Activated CD4-positive, alpha-beta T cell treated with anti-CD3 and anti-CD28 coated beads, Interleukin-2, Interleukin-6, amounts not matched to agents 100 ng/mL and 50 ng/mL, durations not matched to agents 16 hours and 8 hours (primary cell): ENCODE data around the gene ZNF648.
A peak's percentile ranks its signal among the peaks of the same experiment; 100 is the strongest.
"Not testable (repeated sequence)": the region's sequence is repeated elsewhere in the genome, so short reads cannot be mapped to it uniquely, and the experiment has no call there.

ENCODE experiments used
- DNase-seq: peaks from one replicate; pipeline ENCODE4 v3.0.0-alpha.2; 2020

The ZNF648 gene, protein sequence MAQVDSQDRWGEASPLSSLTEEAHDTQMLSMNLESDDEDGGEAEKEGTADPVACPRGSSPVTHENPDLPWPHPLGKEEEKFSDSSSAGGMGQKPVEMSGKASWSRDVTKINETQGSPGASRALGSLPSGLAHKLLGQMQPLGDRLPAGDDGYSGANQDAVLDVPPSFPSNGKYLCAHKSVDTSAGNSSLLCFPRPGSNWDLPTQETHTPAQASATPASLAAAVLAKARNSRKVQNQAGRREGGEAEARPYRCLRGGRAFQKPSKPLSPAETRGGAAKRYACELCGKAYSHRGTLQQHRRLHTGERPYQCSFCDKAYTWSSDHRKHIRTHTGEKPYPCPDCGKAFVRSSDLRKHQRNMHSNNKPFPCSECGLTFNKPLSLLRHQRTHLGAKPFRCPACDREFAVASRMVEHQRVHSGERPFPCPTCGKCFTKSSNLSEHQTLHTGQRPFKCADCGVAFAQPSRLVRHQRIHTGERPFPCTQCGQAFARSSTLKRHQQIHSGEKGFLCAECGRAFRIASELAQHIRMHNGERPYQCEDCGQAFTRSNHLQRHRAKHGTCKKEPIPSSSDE

DNA sequence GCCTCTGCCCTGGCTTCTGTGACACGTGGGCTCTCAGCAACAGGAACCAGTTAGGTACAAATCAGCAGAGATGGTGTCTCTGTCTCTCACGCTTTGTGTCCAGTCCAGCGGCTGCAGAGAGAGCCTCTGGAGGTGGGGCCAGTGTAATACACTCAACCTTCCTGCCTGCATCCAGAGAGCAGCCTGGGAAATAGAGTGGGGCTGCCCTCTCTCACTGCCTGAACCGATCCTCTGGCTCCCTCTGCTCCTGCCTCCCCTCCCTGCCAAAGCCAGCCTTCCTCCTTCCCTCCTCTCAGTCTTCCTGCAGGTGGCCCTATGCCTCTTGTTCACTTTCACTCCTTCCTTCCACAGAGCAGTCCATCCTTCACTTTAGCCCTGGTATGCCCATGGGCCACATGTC lies at the start of gene ZNF648:
Gene ZNF648, minus strand, starts transcription at position 119 of the 400 bp plus-strand sequence. CDS start 3,702 bp downstream, outside the sequence.
- DNase-seq, result no peak

DNA sequence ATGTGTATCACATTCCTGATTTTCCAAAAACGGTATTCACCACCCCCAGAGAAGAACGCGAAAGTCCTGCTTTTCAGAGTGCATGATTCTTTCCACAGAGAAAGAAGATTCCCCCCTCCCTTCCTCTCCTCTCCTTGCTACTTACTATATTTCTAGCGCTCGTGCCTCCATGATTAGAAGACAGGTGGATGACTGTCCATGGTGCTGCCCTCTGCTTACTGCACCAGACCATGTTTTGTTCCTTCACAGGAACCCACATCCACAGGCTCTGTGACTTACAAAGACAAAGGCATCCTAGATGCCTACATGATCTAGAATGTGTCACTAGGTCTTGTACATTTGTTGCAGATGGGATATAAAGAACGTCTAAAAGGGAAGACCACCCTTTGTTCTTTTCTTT lies 49.1 kb upstream of the ZNF648 start:
- DNase-seq, result no peak

DNA sequence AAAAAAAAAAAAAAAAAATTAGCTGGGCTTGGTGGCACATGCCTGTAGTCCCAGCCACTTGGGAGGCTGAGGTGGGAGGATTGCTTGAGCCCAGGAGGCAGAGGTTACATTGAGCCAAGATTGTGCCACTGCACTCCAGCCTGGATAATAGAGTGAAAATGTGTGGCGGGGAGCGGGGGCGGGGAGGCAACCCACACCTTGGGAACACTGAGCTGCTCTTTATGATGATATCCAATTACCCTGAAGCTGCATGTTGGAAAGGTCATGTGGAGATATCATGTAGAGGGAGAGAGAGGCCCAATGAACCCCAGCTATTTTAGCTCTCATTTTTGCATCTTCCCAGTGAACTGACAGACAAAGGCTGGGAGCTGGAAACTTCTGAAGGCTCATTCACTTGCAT lies 48.3 kb upstream of the ZNF648 start:
- no peak for DNase-seq

DNA sequence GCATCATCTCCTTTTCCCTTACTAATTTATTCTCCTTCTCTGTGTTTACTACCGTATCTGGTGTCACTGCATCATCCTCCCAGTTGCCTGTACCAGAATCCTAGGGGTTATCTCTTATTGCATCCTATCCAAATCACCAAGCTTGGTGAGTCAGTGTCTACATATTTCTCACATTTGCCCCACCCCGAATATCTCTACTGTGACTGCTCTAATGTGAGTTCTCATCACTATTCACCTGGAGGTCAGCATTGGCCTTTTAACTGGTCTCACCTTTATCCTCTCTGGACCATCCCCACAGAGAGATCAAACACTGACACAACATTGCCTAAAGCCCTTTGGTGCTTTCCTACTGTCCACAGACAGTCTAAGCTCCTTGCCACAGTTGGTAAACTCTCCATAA lies 45.7 kb upstream of the ZNF648 start:
- no peak for DNase-seq

DNA sequence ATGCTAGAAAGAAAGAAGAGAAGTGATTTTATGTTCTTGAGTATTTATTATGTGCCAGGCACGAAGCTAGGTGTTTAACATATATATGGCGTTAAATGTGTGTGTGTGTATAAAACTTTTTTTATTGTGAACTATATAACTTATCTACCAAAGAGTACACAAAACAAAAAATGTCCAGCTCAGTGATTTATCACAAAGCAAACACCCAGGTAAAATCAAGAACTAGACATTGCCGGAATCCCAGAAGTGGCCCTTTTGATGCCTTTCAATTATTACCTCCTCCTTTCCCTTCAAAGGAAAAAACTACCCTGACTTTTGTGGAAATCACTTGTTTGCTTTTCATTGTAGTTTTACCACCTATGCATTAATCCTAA lies 40.5 kb upstream of the ZNF648 start:
- DNase-seq, result no peak

DNA sequence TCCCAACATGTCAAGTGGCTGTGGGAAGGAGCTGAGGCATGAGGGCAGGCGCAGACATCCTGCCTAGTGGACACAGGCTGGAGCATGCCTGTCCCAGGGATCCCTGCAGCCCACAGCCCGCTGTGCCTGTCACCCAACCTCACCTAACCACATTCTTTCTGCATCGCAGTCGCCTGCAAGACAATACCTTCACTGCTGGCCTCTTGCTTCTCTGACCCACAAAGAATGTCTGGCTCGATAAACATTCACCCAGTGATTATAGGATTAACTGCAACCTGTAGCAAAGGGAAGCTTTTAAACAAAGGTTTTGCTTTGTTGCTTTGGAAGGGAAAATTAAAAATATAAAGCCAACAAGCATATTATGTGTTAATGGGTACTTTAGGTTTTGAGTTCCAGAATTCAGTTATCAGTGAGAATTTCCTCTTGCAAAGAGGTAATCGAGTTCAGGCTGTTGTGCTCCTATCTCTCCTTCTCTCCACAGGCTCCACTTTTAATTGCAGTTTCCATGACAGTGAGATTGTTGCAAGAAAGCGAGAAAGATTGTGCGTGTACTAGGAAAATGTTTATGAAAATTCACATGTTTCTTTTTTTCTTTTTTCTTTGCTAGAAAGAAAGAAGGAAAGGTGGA lies 40.0 kb upstream of the ZNF648 start:
- DNase-seq, result no peak

DNA sequence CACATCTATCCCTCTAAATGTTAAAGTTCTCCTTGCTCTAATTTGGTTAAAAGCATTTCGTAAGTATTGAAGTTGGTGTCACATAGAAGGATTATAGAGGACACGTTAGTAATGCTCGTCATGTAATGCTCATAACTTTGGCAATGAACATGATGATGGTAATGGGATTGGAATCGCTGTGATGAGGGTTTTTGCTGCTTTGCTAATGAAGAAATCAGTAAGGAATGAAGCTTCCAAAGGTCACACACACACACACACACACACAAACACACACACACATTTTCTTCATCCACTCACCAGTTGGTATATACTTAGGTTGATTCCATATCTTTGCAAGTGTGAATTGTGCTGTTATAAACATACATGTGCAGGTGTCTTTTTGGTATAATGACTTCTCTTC lies 36.8 kb upstream of the ZNF648 start:
- DNase-seq, result no peak

DNA sequence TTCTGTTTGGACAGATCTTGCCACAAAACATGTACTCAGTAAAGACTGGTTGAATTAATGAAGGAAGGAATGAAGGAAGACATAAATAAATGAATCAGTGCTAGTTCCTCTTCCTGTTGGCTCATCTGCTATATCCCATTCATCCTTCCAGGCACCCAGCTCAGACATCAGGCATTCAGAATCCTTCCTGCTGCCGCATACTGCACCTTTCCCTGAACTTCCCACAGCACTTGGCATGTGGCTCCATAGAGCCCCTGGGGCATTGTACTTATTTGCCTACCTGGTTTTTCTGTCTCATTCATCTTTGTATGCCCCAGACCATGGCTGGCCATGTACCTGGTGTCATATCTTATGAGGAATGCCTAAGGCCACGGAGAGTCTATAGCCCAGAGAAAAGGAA lies 34.4 kb upstream of the ZNF648 start:
- DNase-seq, result no peak

DNA sequence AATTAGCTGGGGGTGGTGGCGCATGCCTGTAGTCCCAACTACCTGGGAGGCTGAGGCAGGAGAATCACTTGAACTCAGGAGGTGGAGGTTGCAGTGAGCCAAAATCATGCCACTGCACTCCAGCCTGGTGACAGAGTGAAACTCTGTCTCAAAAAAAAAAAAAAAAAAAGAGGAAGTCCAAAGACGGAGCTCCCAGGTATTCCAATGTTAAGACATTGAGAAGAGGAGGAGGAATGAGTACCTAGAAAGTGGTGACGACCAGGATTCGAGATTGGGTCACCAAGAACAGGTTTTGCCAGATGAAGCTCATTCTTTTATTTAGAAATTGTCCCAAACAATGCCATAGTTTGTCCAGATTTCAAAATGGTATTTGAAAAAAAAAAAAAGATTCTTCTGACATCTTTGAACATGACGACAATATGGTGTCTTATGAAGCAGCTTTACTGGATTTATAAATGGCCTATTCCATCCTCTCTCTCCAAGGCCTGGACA lies 33.0 kb upstream of the ZNF648 start:
- DNase-seq, result not testable (repeated sequence)

DNA sequence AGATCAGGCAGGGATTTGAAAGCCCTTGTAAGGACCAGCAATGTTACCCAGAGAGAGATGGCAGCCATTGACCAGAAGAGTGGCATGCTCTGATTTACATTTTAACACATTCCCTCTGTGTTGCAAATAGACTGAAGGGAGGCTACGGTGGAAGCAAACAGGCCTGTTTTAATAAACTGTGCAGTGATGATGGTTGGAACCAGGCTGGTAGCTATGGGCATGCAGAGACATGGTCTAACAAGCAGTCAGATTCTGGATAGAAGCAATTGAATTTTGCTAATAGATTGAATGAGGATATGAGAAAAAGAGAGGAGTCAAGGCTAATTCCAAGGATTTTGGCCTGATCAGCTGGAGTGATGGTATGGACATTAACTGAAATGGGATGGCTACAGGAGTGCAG lies 32.3 kb upstream of the ZNF648 start:
- DNase-seq, result no peak

DNA sequence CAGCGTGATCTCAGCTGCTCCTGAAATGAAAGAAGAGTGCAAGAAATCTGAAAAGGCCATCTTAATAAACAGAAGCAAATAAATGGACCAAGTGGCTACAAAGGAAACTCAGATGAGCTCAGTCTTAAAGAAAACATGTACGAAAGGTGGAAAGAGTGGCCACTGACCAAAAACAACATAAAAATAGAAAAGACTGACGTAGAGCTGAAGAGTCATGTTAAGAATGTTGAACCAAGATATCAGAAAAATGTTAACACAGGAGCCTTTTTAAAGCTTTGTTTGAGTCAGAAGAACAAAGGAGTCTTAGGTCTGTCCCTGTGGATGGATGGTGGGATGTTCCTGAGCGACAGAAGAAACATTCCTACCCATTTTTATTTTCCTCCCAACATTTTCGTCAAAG lies 30.8 kb upstream of the ZNF648 start:
- no peak for DNase-seq

DNA sequence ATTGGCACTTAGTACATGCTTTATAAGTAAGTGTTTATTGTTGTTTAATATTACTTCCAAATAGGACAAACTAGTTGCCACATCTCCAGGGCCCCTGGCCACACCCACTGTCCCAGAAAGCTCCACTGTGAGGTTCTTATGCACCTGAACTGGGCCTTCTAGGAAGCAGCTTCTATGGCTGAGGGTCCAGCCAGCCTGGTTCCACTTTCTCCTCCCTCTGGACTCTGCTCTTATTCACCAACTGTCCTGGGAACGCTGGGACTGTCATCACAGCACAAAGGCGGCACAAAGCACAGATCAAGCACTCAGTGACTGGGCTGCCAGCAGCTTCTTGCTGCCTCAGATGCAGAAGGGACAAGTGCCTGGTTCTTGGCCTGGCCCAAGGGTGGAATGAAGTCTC lies 29.6 kb upstream of the ZNF648 start:
- no peak for DNase-seq

DNA sequence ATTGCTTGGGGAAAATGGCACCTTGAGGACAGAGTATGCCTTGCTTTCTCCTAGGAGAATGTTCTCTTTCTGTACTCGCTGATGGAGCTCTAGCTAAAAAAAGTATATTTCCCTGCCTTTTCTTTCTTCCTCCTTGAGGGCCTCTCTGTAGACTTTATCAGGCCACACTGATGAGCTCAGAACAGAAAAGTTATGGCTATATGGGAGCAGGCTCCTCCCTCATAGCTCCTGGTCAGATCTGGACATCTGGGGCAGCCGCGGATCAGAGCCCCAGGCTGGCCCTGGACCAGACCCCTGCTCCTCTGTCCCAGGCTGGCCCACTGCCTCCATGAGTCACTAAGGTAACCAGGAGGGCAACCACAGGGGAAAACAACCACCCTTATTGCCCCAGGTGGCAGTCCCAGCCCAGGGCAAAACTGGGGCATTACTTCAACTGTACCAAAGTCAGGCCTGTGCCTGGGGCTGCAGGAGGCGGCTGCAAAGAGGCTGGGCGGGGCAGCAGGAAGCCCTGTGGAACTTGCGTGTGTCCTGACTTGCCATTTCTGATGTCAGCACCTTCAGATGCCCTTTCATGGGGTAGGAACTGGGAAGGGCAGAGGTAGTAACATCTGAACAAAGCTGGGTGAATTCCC lies 26.3 kb upstream of the ZNF648 start:
- DNase-seq, result peak; percentile 3

DNA sequence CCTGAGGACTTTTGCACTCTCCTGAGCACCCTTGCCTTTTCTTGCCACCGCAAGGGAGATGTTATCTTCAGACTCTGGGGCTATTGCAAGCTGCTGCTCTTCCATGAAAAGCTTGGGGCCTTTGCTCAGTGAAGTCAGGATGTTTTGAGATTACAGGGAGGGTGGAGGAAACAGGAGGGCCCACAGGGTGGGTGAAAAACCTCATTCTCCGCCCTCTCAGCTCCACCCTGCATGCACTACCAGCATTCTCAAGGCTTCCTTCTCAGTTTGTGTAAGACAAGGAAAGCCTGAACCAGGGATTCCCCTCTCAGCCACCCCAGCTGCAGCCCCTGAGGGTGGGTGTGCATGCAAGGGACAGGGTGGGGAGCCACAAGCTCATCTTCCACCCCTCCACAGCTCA lies 25.8 kb upstream of the ZNF648 start:
- DNase-seq, result peak; percentile 36

DNA sequence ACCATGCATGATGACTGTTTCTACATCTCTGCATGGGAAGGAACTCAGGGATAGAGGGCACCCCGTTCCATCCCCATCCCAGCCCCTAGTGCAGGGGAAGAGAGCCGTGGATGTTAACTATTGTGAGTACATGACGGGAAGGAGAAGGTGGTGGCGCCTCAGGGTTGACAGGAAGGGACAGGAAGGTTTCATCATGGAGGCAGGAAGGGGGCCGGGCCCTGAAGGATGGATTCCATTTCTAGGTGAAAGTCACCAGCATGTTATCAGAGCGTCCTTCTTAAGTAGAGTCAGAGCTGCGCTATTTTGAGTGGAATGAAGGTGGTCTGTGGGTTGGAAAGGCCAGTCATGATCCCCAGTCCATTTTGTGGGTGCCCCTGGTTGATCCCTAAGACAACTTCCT lies 25.1 kb upstream of the ZNF648 start:
- no peak for DNase-seq

DNA sequence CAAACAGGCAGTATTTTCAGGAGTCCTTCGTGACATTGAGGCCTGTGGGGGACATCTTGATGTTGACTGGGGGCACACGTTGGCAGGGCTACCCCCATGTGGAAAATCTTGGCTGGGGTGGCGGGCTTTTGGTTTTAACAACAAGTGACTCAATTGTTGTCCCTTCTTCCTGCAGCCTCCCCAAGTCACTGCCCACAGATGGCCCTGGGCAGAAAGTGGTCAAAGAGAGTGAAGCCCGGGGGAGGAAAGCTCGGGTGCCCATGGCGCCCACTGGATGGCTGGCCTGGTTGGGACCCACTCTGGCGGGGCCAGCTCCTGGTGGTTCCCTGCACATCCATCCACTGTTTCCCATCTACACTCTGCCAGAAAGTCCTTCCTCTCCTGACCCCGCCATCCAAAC lies 24.6 kb upstream of the ZNF648 start:
- DNase-seq, result no peak

DNA sequence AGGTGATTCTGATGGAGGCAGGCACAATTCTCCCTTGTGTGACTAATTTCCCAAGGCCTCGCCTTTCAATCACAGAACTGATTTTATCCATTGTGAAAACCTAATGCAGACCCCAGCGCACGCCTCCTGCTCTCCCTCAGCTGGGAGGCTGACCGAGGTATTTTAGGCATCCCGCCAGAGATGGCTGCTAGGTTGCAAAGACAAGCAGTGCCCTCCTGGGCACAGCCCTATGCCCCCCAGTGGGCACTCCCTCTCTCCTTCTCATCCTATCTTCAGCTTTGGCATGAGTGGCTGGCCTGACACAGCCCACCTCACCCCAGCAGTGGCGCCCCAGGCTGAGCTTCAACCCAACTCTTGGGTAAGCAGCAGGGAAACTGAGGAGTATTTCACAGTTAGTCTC lies 24.2 kb upstream of the ZNF648 start:
- no peak for DNase-seq

DNA sequence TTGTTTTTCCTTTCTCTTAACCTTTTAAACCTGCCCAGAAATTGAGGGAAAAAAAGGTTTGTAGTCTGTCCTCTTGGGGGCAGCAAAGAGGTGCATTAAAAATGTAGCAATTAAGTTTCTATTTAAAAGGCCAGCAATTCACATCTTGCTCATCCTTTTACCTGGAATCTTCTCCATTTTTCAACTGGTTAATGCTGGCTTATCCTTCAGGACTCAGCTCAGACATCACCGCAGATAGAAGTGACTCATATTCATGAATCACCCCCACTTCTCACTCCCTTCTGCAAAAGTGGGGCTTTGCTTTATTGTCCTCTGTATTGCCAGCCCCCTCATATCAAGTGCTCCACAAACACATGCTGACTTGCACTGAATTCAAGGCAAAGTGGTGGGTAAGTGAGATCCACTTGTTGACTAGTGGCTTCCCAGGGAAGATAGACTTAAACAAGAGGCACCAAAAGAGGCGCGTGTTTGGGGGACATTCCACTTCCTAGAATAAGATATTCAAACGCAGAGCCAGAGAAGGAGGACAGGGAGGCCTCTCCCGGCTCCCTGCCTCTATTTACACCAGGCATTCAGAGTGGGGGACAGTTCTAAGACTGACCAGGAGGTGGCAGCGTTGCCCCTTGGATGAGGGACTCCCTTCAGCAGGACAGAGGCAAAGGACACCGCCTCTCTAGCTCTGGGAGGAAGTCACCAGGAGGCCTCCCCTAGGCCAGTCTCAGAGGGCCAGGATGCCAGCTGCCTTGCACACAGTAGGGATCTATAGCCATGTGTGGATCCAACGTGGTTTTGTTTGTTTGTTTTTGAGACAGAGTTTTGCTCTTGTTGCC lies 23.2 kb upstream of the ZNF648 start:
- DNase-seq, result peak; percentile 87

DNA sequence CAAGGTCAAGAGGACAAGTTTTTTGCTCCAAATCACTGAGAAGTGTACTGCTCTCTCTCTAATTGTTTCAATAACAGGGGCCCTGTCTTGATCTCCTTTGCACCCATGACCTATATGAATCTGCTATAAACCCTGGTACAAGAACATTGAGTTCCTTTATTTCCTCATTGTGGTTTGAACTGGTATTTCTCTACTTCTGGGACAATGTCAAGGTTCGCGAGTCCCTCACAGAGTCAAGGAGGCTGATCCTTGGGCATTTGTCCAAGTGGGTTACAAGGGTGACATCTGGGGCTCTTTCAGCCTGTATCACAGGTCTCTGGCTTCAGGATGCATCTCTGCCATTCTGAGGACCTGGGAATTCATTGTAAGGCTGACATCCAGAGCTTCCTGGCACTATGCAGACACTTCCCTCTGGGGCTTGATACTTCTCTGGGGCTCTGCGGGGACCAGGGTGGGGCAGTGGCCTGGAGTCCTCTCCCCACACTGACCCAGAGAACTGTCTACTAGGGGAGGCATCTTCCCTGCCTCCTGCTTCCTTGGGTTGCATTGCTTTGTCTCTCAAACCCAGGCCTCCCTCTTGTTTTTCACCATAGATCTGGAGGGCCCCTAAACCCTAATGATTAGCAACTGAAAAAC lies 22.5 kb upstream of the ZNF648 start:
- DNase-seq, result no peak

DNA sequence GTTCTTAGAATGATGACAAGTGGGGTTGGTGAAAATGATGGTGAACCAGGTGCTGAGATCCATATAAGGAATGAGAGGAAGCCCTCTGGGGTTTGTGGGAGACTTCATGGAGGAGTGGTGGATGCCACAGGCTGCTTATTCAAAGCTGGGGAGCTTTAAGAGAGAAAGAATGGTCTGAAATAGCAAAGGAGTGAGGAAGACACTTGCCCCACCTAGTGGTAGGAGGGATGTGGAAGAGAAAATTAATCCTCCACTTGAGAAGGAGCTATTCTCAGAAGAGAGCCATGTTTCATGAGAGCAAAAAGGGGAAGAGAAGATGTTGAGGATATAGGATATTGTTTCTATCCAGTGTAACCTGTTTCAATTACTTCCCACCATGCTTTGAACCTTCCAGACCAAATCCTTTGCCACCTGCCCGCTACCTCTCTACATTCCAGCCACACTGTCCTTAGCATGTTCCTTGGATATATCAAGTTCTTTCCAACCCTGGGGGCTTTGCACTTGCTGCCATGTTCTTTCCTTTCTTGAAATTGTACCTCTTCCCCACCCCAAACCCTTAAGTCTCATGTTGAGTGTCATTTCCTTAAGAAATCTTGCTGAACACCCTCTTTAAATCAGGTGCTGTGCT lies 19.6 kb upstream of the ZNF648 start:
- peak; percentile 51 for DNase-seq

DNA sequence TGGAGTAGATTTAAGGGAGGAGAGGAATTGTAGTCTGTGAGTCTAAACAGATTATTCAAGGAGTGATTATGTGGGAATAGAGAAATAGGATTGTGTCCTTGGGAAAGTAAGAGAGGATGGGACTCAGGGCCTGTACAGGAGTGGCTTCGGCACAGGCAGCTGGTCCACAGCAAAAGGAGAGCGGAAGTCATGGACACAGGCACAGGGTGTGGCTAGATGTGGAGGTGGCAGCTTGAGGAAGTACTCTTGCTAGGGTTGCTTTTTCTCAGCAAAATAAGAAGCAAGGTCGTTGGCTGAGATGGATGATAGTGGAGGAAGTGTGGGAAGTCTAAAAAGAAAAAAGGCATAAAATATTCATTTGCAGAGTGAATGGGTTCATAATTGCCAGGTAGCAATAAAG lies 18.5 kb upstream of the ZNF648 start:
- no peak for DNase-seq

DNA sequence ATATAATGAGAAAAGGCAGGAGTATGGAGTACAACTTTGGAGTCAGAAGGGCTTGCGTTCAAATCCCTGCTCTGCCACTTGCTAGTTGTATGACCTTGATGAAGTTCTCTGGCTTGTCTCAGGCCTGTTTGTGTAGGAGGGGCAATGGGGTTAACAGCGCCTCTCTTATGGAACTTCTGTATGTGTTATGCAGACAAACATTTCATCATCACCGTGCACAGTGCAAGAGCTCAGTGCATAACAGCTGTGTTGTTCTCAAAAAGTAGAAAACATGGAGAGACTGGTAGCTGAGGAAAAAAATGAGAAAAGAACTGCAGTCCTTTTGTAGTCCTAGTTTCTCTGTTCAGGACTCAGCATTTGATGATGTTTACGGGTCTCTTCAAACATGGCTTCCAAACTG lies 10.4 kb upstream of the ZNF648 start:
- no peak for DNase-seq
